Loucy (cell line): ENCODE measurements around the gene GTPBP1.

Experiments used
- CTCF ChIP-seq: fragments of 200-600 bp; sonication (generic); conservative IDR thresholded peaks from 2 replicates; pipeline ENCODE4 v1.5.1; 2014; ENCODE audit warnings: mild to moderate bottlenecking, antibody characterized with exemption, low read length
- EZH2phosphoT487 ChIP-seq: fragments of 200-600 bp; IDR thresholded peaks from 2 replicates; pipeline ENCODE4 v1.6.1; 2018; ENCODE audit warnings: antibody characterized with exemption, mild to moderate bottlenecking, moderate library complexity, borderline replicate concordance

GRCh38 chr22:38718414-38718813 lies 12.7 kb downstream of the GTPBP1 start:
- TF ChIP-seq CTCF (no peak), EZH2phosphoT487 (no peak)
